Measurements from ENCODE around the gene EIF4H. TPM values are rescaled to one million over a fixed set of nuclear protein-coding genes. Genes with fewer than 3 reads are reported as not detected.
A peak's percentile ranks its signal among the peaks of the same experiment; 100 is the strongest.

EIF4H gene
- total RNA-seq, 1 experiment from 2014 or later, result 453 TPM

DNA sequence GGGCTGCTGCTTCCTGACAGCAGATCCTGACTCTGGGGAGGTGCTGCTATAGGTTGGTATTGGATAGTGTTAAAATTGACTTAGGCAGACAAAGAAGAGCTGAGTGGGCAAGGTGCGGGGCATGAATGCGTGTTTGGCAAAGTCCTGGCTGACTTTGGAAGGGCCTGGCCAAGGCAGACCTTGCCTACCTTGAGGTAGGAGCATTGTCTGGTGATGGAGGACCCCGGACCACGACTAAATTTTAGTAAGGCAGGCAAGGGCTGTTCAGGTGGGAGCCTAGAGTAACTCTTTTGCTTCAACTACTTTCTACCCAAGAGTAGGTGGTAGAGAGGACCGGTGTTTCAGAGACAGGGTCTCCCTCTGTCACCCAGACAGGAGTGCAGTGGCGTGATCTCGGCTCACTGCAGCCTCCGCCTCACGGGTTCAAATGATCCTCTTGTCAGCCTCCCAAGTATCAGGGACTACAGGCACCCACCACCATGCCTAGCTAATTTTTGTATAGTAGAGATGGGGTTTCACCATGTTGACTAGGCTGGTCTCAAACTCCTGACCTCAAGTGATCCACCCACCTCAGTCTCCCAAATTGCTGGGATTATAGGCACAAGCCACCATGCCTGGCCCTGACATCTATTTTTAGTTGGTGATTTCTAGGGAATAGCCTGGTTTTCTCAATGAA is 23.4 kb downstream of the EIF4H start:
- TF ChIP-seq EZH2 (IDR thresholded peaks at IDR 0.05; ENCODE audit: borderline replicate concordance, low read depth, low read length, poor library complexity, severe bottlenecking) (no peak), CTCF (conservative IDR thresholded peaks at IDR 0.05; ENCODE audit: low read depth, low read length) (no peak)
- no TSS peak for BruUV-seq (replicated peaks)
- no peak for DNase-seq (ENCODE audit: low spot score)
- Histone ChIP-seq H3K4me1 (ENCODE audit: insufficient read depth, low read length, poor library complexity, severe bottlenecking) (no peaks in the 10 kb centered on the region), H3K36me3 (ENCODE audit: insufficient read depth, low read length, poor library complexity, severe bottlenecking) (peaks cover 37% of the 10 kb centered on the region), H3K4me3 (ENCODE audit: low read depth, low read length, poor library complexity, severe bottlenecking) (no peak overlapping the region), H3K9me3 (ENCODE audit: low read depth, low read length, poor library complexity, severe bottlenecking) (no peaks in the 10 kb centered on the region), H3K27me3 (replicated peaks; ENCODE audit: insufficient read depth, low read depth, low read length, poor library complexity) (no peaks in the 10 kb centered on the region), H3K27ac (ENCODE audit: low read depth, low read length, poor library complexity, severe bottlenecking) (no peak overlapping the region)
- ChIA-PET CTCF (no interaction called here), POLR2A (ENCODE audit: low non-redundant PET) (no interaction called here)
- intact Hi-C loops (cut with micrococcal nuclease; ENCODE audit: unreplicated experiment), result no loop called here

GRCh38 chr7:74199551-74200355 is 25.6 kb downstream of the EIF4H start:
- H3K9me3 ChIP-seq (ENCODE audit: low read depth, low read length, poor library complexity, severe bottlenecking), result no peaks in the 10 kb centered on the region
- no peaks in the 10 kb centered on the region for H3K27me3 ChIP-seq (replicated peaks; ENCODE audit: insufficient read depth, low read depth, low read length, poor library complexity)
- DNase-seq (ENCODE audit: low spot score), result no peak
- no peaks in the 10 kb centered on the region for H3K4me1 ChIP-seq (ENCODE audit: insufficient read depth, low read length, poor library complexity, severe bottlenecking)
- H3K27ac ChIP-seq (ENCODE audit: low read depth, low read length, poor library complexity, severe bottlenecking), result no peak overlapping the region
- no peak overlapping the region for H3K4me3 ChIP-seq (ENCODE audit: low read depth, low read length, poor library complexity, severe bottlenecking)
- BruUV-seq (replicated peaks), result no TSS peak
- ChIA-PET CTCF (no interaction called here), POLR2A (ENCODE audit: low non-redundant PET) (no interaction called here)
- peaks cover 16% of the 10 kb centered on the region for H3K36me3 ChIP-seq (ENCODE audit: insufficient read depth, low read length, poor library complexity, severe bottlenecking)
- TF ChIP-seq EZH2 (IDR thresholded peaks at IDR 0.05; ENCODE audit: borderline replicate concordance, low read depth, low read length, poor library complexity, severe bottlenecking) (no peak), CTCF (conservative IDR thresholded peaks at IDR 0.05; ENCODE audit: low read depth, low read length) (no peak)
- intact Hi-C loops (cut with micrococcal nuclease; ENCODE audit: unreplicated experiment), result loop anchor here (10.0 kb wide), 1 partner anchor 335 kb away; the partner anchor contains the start of gene TMEM270

GRCh38 chr7:74202841-74203556 is 28.8 kb downstream of the EIF4H start:
- CTCF ChIA-PET, result interaction anchor here (0.5 to 1.4 kb wide), 7 partner anchors 20 to 218 kb away, joined by 3 to 10 read pairs (median 4); no protein-coding TSS in a partner anchor
- no TSS peak for BruUV-seq (replicated peaks)
- intact Hi-C loops (cut with micrococcal nuclease; ENCODE audit: unreplicated experiment), result loop anchor here (10.0 kb wide), 1 partner anchor 338 kb away; the partner anchor contains the start of gene TMEM270
- peak; percentile 79 for DNase-seq (ENCODE audit: low spot score)
- Histone ChIP-seq H3K4me3 (ENCODE audit: low read depth, low read length, poor library complexity, severe bottlenecking) (no peak overlapping the region), H3K9me3 (ENCODE audit: low read depth, low read length, poor library complexity, severe bottlenecking) (no peaks in the 10 kb centered on the region), H3K27ac (ENCODE audit: low read depth, low read length, poor library complexity, severe bottlenecking) (no peak overlapping the region), H3K4me1 (ENCODE audit: insufficient read depth, low read length, poor library complexity, severe bottlenecking) (no peaks in the 10 kb centered on the region), H3K27me3 (replicated peaks; ENCODE audit: insufficient read depth, low read depth, low read length, poor library complexity) (no peaks in the 10 kb centered on the region), H3K36me3 (ENCODE audit: insufficient read depth, low read length, poor library complexity, severe bottlenecking) (peaks cover 4% of the 10 kb centered on the region)
- POLR2A ChIA-PET (ENCODE audit: low non-redundant PET), result no interaction called here
- TF ChIP-seq CTCF (conservative IDR thresholded peaks at IDR 0.05; ENCODE audit: low read depth, low read length) (peak; percentile 72), EZH2 (IDR thresholded peaks at IDR 0.05; ENCODE audit: borderline replicate concordance, low read depth, low read length, poor library complexity, severe bottlenecking) (no peak)

All from A673 (cell line).